Suprapubic skin (tissue), 3 donors: Measurements from ENCODE around the gene LRRN1.

Experiments
- CTCF ChIP-seq, 2 donors: fragments of 200-600 bp in 1 of 2; fragments of 450-650 bp in 1 of 2; sonication (generic) in 1 of 2; IDR thresholded peaks; one replicate each; pipeline ENCODE4 v1.5.1; 2016 to 2019; ENCODE audit warnings: antibody characterized with exemption in 2 of 2, mild to moderate bottlenecking in 1 of 2, moderate library complexity in 1 of 2
- POLR2A ChIP-seq, 2 donors: fragments of 450-650 bp; IDR thresholded peaks; one replicate each; pipeline ENCODE4 v1.6.1; 2017; ENCODE audit warnings: antibody characterized with exemption in 2 of 2, mild to moderate bottlenecking in 2 of 2, moderate library complexity in 2 of 2

DNA sequence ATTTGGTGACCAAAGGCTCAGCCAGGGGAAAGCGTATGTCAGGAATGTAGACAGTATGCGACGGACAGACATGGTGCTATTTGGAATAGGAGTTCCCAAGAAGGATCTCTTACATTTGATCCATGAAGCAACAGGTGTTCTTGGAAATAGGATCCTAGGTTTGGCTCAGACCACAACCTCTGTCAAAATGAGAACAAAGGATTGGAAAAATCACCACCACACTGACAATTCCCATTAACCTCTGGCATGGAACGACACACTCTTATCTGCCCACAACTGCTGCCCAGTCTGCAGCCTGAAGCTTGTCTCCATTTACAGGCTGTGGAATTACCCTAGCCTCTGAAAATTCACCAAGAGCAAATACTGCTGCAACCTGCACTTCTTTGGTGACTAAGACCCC is 33.6 kb upstream of the LRRN1 start:
- TF ChIP-seq CTCF (IDR thresholded peaks at IDR 0.05) (no peak), POLR2A (IDR thresholded peaks at IDR 0.05) (no peak)
